HG02610 (cell line): ENCODE results near the gene OPCML.

Experiments
- ATAC-seq: cut with Tn5 transposase; IDR thresholded peaks from one replicate; pipeline ENCODE4 v1.9.1; 2021; ENCODE audit warnings: mild to moderate bottlenecking, moderate library complexity; ENCODE audit not compliant: unreplicated experiment

The OPCML gene

DNA sequence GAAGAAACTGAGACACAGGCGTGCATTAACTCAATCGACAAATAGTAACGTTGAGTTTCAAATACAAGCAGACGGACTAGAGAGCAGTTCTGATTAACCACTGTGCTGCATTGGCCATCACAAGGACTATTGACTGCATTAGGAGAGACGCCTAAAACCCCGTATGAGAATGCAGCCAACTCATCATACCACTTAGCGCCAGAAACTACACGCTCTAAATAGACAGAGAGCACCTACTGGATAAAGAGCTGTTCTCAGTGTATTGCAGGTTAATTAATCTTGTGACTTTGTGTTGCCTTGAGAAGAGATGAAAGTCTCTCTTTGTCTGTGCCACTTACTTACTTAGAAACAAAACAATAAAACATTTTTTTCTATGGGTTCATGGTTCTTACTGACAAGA is 484.0 kb downstream of the OPCML start:
- no peak for ATAC-seq

DNA sequence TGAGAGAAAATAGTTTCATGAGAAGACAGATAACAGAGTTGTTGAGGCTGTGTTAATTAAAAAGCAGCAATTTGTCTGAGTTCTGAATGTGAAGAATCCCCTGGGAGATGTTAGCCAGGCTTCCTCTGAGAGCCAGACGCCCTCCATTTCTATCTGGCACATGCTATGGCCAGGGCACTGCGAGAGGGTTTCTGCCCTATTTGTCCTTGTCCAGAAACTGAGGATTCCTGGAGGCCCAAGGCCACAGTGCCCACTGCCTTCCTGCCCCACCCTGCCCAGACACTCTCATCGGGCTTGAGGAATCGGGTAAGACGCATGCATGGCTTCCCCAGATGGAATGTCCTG is 484.6 kb downstream of the OPCML start:
- no peak for ATAC-seq

DNA sequence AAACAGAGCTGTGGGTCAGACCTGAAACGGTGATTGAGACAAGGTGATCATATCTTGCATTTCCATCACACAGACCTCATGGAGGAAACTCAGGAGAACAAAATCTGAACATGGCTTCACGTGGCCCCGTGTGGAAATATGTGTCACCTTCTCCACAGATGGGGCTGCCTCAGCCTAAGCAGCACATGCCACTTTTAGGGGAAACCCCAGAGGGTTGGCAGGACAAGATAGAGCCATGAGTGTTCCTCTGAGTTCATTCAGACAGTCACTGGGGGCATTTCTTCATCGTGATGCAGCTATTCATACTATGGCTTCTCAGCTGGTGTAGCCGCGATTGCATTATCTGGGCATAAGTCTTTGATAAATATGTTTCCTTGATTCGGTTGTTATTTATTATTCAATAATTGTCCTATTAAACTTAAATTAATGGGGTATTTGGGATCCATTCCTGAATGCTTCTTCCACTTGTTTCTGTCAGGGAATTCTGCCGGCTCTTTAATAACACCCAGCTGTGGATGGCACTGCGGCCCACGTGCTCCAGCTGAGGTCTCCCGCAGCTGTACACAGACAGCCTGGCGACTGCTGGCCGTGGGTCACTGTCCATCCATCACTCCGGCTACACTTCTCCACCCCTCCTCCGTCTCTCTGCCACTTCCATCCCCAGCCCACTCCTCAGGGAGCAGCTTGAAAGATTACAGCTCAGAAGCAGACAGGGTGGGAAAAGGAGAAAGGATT is 485.1 kb downstream of the OPCML start:
- ATAC-seq, result no peak

DNA sequence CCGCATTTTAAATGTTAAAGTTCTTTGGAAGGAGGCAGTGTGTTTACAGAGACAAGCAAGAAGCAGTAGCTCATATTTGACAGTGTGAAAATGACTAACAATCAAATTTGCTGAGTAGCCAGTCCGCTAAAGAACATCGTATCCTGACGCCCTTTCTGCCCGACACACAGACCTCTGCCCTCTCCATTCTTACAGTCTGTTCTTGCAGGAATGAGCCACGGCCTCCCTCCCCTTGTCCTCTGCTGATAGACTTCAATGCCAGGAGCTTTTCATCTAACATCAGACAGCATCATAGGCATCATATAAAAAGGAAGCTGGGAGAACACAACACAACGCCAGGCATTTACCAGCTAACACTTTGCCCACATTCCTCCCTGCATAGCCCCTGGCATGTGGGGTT is 486.0 kb downstream of the OPCML start:
- no peak for ATAC-seq

DNA sequence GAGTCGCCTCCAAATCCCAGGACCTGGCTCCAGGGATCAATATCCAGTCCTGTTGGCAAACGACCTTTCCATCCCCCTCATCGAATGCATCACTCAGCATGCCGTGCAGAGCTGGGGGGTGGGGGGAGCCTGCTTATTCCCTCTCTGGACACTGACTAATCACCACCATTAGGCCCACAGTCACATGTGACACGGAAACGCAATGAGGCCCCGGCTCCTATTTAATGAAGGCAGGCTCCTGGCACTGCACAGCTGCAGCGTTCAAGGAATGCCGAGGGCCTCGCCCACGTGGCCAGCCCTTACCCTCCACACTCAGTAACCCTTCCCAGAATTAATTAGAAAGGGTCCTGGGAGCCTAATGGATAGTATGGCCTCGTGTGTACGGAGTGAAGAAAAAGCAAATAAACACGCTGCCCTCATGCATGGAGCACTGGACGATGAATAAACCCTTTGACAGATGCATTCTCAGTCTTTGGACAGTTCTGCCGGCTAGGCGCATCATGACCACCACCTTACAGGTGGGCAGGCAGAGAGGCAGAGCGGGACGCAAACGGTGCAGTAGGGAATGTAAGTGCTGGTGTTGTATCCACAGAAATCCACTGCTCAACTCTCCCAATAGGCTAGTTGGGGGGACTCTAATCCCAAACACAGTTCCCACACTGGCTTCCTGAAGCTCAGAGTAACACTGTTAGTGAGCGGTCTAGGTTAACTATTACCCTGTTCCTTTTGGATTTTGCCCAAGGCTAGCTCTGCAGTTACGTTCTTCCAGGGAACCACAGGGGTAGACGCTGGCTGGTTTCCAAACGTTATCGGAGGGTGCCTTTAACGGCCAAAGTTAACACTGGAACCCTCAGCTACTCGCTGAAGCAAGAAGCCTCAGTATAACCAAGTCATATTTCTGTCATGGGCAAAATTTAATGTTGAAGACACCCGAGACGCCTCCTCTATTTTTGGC is 490.1 kb downstream of the OPCML start:
- no peak for ATAC-seq

DNA sequence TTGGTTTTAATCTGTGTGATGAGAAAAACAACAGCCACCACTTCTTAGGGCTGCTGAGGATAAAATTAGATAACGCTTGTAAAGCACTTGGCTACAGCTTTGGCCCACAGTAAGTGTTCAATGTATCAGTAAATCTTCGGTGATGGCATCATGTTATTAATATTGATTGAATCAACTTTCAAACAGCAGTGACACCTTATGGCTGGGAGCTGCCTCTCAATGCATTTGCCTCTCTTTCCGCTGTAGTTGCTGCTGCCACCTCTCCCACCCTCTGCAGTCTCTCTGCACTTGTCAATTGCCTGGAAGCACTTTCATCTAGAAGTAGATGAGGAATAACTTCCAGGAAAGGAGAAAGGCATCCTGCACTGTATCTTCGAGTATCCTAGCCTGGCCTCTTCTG is 491.1 kb downstream of the OPCML start:
- no peak for ATAC-seq

DNA sequence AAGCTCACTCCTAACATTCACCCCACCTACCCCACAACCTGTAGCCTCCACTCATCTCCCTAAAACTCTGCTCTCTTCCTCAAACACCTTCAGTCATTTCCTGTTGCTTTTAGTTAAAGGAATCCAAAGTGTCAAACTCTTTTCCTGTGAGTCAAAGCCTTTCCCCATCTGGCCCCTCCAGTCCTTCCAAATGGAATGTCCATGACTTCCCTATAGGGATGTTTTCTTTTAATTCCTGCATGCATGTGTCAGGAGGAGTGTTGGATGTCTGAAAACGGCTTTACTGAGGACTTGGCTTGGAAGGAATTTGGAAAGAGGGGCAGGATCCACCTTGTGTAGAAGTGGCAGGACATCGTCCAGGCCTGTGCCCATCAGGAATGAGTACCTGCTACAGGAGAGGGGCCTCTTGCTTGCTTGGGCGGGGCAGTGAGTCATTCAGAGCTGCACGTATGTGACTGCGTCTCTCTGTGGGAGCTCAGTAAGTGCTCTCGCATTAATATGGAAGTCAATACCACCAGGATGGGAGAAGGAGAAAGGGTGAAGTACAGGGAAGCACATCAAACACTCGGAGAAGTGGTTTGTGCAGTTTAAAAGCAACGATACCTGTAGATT is 491.9 kb downstream of the OPCML start:
- ATAC-seq, result no peak

DNA sequence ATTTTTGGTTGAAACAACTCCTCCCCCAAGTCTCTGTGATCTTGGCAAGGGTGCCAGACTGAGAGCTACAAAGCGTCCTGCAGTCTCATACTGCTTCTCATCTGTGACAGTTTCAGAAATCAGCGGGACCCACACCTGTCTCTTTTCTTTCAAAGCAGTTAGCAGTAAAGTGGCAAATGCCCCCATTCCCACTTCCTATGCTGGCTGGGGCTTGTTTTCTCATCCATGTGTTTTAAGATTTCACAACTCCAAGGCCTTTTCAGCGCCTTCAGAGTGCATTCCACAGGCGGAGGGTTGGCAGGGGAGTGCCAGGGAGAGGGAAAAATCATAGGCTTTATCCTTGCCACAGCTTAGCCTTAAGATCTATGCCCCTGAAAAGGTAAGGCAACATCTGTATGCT is 493.5 kb downstream of the OPCML start:
- no peak for ATAC-seq

DNA sequence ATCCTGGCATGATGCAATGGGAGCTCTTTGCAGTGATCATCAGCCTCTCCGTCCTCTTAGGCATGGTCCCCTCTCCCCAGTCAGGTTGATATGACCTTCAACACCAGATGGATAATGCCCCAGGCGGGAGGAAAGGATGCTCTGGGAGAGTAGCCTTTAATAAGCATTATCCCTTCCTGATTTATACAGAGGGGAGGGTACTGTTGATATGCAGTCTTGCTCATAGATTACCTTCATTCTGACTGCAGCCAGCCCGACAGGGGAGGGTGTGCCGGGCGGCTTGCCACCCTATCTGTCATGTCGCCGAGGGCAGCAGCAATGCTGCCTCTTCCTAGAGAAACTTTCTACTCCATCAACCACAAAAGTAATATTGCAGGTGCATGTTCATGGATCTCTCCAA is 497.4 kb downstream of the OPCML start:
- no peak for ATAC-seq

DNA sequence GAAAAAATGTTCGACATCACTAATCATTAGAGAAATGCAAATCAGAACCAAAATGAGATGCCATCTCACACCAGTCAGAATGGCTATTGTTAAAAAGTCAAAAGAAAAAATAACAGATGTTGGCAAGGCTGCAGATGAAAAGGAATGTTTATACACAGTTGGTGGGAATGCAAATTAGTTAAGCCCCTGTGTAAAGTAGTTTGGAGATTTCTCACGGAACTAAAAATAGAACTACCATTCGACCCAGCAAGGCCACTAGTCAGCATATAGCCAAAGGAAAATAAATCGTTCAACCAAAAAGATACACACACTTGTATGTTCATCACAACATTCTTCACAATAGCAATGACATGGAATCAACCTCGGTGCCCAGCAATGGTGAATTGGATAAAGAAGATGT is 503.2 kb downstream of the OPCML start:
- no peak for ATAC-seq

DNA sequence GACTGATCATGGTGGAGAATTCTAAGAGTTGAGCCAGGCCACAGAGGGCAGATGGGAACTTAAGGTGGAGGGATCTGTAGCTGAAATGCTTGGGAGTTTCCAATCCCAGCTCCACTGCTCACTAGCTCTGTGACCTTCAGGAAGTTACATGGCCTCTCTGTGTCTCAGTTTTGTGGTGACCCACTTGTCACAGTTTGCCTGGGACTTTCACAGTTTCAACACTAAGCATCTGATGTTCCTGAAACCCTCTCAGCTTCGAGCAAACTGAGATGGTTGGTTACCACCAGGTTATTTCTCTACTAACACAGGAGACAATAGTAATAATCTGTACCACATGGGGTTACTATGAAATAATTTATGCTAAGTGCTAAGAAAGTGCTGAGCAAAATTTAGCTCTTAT is 505.3 kb downstream of the OPCML start:
- no peak for ATAC-seq

DNA sequence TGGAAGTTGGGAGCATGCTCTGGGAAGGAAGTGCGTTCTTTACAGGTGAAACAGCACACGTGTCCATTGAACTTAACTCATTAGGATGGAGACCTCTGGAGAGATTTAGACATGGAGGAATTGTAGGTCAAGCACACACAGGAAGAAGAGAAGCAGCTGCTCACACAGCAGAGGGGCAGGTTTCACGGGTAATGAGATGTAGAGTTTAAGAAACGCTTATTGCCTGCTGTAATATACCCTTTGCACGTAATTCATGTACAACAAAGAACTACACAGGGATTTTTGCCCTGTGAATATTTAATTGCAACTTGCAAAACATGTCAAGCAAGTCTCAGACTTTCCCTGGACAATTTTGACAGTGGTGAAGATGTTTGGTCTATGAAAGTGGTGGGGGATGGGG is 508.0 kb downstream of the OPCML start:
- ATAC-seq, result no peak

DNA sequence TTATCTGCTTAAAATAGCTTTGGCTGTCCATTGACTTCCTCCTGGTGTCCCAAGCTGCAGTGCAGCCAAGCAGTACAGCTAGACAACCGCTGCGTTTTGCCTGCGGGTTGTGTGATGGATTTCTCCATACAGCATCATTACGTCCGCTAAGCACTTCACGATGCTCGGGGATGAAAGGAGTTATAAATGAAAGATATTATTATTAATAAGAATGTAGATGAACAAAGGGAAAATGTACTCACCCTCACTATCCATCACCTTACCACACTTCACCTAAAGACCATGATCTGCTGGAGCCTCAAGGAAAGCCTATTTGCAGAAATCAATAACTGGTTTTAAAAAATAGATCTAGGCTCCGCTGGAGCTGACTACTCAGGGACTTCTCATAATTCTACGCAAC is 509.1 kb downstream of the OPCML start:
- ATAC-seq, result no peak

DNA sequence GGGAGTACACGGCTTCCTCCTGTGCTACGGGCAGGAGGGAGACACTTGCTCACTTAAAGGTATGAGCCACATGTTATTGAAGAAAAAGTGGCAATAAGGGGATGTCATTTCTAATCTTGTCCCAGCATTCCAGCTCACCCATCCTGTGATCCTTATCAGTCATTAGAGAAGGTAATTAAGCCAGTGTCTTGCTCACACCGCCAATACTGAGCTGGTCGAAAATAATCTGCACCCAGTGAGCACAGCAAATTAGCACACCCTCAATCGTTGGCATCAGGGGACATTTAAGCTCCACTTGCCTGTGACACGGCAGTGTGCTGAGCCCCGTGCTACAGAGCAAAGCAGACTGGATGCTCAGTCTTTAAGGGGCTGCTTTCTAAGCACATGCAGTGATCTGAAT is 510.7 kb downstream of the OPCML start:
- ATAC-seq, result no peak

DNA sequence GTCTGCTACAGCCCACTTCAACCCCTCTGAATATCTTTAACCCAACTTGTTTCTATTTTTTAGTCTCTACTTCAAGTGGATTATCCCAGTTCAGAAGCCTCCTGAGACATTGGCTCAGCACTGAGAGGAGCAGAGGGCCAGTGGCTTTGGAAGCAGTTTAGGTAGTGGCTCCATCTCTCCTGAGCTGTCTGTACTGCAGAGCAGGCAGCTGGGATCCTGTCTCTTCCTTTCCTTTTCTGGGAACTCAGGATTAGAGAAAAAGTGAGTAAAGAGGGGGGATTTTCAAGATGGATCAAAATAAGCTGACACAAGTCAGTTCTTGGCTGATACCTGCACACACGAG is 512.0 kb downstream of the OPCML start:
- ATAC-seq, result no peak

DNA sequence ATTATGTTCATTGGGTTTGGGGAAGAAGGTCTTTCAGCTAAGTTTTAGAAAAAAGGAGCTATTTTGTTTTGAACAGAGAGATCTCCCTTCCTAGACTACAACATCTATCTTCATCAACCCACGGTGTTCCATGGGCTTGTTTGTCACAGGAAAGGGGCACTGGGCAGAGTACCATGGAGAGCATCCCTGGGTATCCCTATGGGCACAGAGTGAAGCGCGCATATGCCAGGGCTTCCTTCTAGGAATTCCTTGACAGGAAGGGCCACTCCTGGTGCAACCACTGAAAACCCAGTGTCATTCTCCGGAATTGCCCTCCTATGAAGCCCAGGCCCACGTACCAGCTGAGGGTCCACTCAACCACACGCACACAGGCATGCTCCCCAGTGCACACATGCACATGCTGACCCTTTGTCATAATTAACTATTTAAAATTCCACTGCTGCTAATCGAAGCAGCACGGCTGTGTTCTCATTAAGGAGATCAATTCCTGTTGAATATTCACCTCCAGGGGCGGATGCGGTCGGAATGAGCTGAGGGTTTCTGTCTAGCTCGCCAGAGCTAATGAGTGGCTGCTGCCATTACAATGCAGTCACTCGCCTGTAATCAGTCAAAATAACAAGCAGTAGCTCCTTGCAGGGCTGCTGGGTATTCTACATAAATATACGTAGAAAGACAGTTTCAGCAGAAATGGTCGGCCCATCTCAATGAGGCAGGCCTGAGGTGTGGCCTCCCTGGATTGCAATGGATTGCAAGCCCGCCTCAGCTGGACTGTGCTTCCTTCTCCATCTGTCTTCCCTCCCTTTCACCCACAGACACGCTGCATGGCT is 512.5 kb downstream of the OPCML start:
- ATAC-seq, result no peak

DNA sequence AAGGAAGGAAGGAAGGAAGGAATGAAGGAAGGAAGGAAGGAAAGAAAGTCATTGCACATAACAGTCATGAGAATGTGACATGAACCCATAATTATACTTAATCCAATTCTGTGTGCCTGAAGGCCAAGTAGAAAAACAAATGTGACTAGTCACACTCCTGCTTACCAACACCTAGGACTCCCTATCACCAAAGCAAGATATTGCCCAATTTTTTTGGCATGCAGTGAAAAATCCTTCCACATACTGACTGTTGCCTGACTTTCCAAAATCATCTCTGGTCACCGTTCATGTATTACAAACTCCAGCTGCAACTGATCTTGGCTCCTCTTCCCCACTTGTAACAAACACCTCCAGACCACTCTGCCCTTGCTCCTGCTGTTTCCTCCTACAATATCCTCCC is 516.8 kb downstream of the OPCML start:
- ATAC-seq, result no peak

DNA sequence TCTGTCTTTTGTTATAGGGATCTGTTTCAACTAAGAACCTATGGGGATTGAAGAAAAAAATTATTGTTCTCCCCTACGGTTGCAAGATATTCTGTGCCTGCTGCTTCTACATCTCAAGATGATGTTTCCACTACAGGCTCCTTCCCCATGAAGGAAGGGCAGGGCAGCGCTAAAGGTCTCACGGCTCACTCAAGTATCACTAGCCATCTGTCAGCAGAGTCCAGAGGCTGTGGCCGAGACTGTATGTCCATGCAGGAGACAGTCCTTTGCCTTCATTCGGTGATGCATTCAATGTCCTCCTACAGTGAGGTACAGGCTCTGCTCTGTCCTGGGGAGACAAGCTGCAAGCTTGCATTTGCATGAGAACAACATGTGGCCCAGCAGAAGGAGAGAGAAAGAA is 518.0 kb downstream of the OPCML start:
- ATAC-seq, result no peak

DNA sequence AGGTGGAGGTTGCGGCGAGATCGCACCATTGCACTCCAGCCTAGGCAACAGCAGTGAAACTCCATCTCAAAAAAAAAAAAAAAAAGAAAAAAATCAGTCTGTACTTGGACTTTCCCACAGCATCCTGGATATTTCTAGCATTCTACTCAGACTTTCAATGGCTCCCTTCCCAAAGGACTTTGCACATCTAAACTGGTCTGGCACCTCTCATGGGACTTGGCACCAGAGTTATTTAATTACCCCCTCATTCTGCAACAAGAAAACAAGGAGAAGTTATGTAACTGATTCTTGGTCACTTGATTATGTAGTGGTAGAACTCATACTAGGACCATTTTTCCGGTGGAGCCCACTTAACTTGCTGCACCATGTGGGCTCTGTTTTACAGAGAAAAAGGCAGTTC is 519.5 kb downstream of the OPCML start:
- ATAC-seq, result no peak

DNA sequence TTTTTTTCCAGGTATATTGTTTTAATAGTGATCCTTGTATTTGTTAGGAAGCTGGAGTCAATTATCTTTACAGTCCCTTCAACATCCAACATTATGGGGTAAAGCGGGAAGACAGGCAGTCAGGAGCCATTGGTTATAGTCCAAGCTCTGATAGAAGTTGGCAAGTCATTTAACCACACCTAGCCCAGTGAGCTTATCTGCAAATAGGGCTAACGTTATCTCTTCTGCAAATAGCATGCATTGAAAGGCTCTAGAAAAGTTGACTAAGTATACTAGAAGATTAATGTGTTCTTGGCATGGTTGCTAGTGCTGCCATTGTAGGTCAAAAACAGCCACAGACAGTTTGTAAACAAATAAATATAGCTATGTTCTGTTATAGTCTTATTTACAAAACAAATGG is 520.7 kb downstream of the OPCML start:
- no peak for ATAC-seq

DNA sequence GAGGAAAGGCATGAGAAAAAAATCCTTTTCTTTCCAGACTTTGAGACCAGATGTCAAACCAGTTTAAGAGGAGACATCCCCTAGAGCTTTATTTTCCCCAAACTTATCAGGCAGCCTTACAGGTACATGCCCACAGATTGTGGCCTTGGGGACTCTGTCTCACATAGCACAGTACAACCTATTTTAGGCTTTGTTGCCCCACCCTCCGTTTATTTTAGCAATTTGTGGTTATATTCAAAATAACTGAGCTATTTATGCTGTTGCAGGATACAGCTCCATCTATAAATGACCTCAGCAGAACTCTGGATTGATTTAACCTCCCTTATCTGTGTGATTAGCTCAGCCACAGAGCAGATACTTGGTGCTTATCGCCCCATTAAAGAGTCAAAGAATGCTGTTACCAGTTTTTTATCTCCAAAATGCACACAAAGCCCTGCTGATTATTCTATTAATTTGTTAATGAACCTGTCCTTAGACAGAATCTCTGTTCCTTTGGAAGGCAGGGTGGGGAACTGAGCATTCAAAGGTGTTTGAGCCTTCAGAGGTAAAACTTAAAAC is 525.2 kb downstream of the OPCML start:
- no peak for ATAC-seq
